Measurements from ENCODE around the gene FBXL3.

FBXL3 gene

GRCh38 chr13:76980075-76980718 lies 46.8 kb downstream of the FBXL3 start:
- peak overlapping the region; percentile 33 for H3K4me3 ChIP-seq (ENCODE audit: control insufficient read depth, low read depth, low read length)
- DNase-seq (ENCODE audit: low read depth) = peak; percentile 41
- TF ChIP-seq CTCF (conservative IDR thresholded peaks at IDR 0.05; ENCODE audit: control insufficient read depth, insufficient read depth, low read depth, low read length) = peak; percentile 75

- no peak for DNase-seq (ENCODE audit: low read depth)
- TF ChIP-seq CTCF (conservative IDR thresholded peaks at IDR 0.05; ENCODE audit: control insufficient read depth, insufficient read depth, low read depth, low read length) = no peak
- H3K4me3 ChIP-seq (ENCODE audit: control insufficient read depth, low read depth, low read length) = no peak overlapping the region
Observed at GRCh38 chr13:76976929-76977328, 50.0 kb downstream of the FBXL3 start.

DNA sequence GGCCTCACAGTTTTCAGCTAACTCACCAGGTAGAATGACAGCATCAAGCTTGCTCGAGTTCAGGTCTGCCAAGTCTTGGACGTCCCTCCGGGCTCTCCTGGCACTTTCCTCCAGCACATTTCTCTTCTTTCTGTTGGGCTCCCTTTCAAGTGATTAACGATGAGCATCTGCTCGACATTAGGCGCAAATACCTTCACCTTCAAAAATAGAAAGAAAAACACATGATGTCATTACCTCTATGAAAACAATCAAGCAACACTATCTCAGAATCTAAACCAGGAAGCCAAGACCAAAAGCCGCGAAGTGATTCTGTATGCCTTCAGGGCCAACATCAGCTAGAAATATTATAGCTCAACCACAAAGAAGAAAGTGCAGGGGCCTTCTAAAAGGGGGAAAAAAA lies 50.5 kb downstream of the FBXL3 start:
- peak; percentile 32 for DNase-seq (ENCODE audit: low read depth)
- TF ChIP-seq CTCF (conservative IDR thresholded peaks at IDR 0.05; ENCODE audit: control insufficient read depth, insufficient read depth, low read depth, low read length) = no peak
- no peak overlapping the region for H3K4me3 ChIP-seq (ENCODE audit: control insufficient read depth, low read depth, low read length)

DNA sequence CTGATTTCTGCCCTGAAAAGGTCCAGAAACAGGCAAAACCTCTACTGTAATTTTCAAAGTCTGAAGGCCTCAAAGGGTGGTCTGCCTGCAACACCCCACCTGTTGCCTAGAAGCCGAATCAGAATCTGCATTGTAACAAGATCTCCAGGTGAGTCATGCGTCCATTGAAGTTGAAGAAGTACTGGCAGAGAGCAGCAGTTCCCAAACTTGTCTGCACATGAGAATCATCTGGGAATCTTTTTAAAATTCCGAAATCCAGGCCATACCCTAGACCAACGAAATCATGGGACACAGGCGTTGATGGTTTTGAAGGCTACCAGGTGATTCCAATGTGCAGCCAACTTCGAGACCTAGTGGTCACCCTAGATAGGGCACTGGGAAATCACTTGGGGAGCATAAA lies 51.1 kb downstream of the FBXL3 start:
- TF ChIP-seq CTCF (conservative IDR thresholded peaks at IDR 0.05; ENCODE audit: control insufficient read depth, insufficient read depth, low read depth, low read length) = no peak
- no peak for DNase-seq (ENCODE audit: low read depth)
- H3K4me3 ChIP-seq (ENCODE audit: control insufficient read depth, low read depth, low read length) = no peak overlapping the region

DNA sequence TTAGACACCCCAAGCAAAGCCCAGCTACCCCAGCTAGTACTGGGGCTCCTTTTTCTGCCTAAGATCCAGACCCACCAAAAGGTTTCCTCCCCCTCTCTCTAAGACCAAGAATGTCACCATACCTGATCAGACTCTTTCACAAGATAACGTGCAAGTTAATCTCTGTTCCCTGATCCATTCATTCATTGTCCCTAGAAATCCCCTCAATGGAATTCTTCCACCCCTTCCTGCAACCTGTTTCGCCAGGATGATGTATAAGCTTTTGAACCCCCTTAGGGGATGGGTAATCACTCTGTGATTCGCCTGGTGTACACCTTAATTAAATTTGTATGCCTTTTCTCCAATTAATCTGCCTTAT lies 52.4 kb downstream of the FBXL3 start:
- DNase-seq (ENCODE audit: low read depth) = no peak
- TF ChIP-seq CTCF (conservative IDR thresholded peaks at IDR 0.05; ENCODE audit: control insufficient read depth, insufficient read depth, low read depth, low read length) = no peak
- no peak overlapping the region for H3K4me3 ChIP-seq (ENCODE audit: control insufficient read depth, low read depth, low read length)

DNA sequence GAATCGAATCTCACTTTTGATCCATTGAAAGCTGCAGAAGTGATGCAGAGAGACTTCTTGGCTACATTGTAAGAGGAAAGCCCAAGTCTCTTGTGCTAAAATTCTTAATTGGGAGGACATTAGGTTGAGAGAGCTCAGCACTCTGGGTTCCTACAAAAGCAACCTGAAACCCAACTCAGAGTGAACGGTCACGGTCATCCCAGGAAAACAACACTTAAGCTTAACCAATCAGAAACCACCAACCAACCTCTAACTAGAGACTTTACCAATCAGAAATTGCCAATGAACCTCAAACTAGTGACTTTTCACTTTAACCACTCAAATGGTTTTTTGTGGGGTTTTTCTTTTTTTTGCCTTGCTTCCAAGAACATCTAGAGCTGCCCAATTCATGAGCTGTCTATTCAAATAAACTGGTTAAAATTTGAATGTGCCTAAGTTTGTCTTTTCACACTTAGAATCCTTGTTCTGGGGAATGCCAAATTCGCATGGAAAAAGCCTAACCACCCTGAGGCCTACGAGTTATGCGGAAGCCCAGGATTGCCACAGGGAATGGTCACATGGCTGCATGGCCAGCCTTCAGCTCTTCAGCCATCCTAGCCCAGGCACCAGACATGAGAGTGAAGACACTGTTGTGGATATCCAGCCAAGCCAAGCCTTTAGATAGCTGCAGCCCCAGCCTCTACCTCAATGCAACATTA lies 52.9 kb downstream of the FBXL3 start:
- H3K4me3 ChIP-seq (ENCODE audit: control insufficient read depth, low read depth, low read length) = no peak overlapping the region
- DNase-seq (ENCODE audit: low read depth) = no peak
- no peak for TF ChIP-seq CTCF (conservative IDR thresholded peaks at IDR 0.05; ENCODE audit: control insufficient read depth, insufficient read depth, low read depth, low read length)

All from fibroblast of mammary gland (primary cell).